OCI-LY7 (cell line): Measurements from ENCODE around the gene AKAP13.

Experiments
- CTCF ChIP-seq: fragments of 200-600 bp; sonication (generic); conservative IDR thresholded peaks from 2 replicates; pipeline ENCODE4 v1.5.1; 2014; ENCODE audit warnings: mild to moderate bottlenecking, antibody characterized with exemption, low read length, moderate library complexity, mixed read lengths
- EZH2phosphoT487 ChIP-seq: fragments of 200-600 bp; sonication (generic); IDR thresholded peaks from 2 replicates; pipeline ENCODE4 v1.6.1; 2018; ENCODE audit warnings: low read depth, borderline replicate concordance, mild to moderate bottlenecking, mixed run types, antibody characterized with exemption, low read length, moderate library complexity, mixed read lengths

GRCh38 chr15:85752491-85752961 lies 372.1 kb downstream of the AKAP13 start:
- TF ChIP-seq CTCF: no peak
- TF ChIP-seq EZH2phosphoT487: no peak
